Hepatocyte (in vitro differentiated cells): ENCODE data around the gene PROC. TPM values are rescaled to one million over a fixed set of nuclear protein-coding genes. Genes with fewer than 3 reads are reported as not detected.

Experiments
- DNase-seq: peaks from one replicate; pipeline ENCODE4 v3.0.0-alpha.2; 2016; ENCODE audit warnings: low spot score
- H2AFZ ChIP-seq: fragments of 200-600 bp; sonication (generic); 2 replicates; pipeline ENCODE4 v1.6.0; 2016; ENCODE audit warnings: antibody characterized with exemption, mild to moderate bottlenecking
- H3K27ac ChIP-seq: fragments of 200-600 bp; sonication (generic); 2 replicates; pipeline ENCODE4 v1.5.1; 2016; ENCODE audit warnings: mild to moderate bottlenecking
- H3K27me3 ChIP-seq: fragments of 200-600 bp; sonication (generic); 2 replicates; pipeline ENCODE4 v1.6.1; 2016
- H3K36me3 ChIP-seq: fragments of 200-600 bp; sonication (generic); replicated peaks from 2 replicates; pipeline ENCODE4 v1.5.1; 2016; ENCODE audit warnings: low read depth; ENCODE audit not compliant: insufficient read depth
- H3K4me1 ChIP-seq: fragments of 200-600 bp; sonication (generic); 2 replicates; pipeline ENCODE4 v1.5.1; 2016; ENCODE audit warnings: mild to moderate bottlenecking, moderate library complexity; ENCODE audit not compliant: insufficient read depth
- H3K4me2 ChIP-seq: fragments of 200-600 bp; sonication (generic); 2 replicates; pipeline ENCODE4 v1.6.0; 2016
- H3K4me3 ChIP-seq: fragments of 200-600 bp; sonication (generic); 2 replicates; pipeline ENCODE4 v1.5.1; 2016; ENCODE audit warnings: mild to moderate bottlenecking
- H3K79me2 ChIP-seq: fragments of 200-600 bp; sonication (generic); 2 replicates; pipeline ENCODE4 v1.6.0; 2017; ENCODE audit warnings: mild to moderate bottlenecking
- H3K9me2 ChIP-seq: fragments of 200-600 bp; sonication (generic); replicated peaks from 2 replicates; pipeline ENCODE4 v1.6.0; 2017; ENCODE audit warnings: mild to moderate bottlenecking; ENCODE audit not compliant: insufficient read depth
- H3K9me3 ChIP-seq: fragments of 200-600 bp; sonication (generic); 2 replicates; pipeline ENCODE4 v1.5.1; 2016; ENCODE audit warnings: low read depth, mild to moderate bottlenecking
- H4K20me1 ChIP-seq: fragments of 200-600 bp; sonication (generic); 2 replicates; pipeline ENCODE4 v1.6.0; 2016; ENCODE audit warnings: mild to moderate bottlenecking; ENCODE audit not compliant: insufficient read depth, poor library complexity, severe bottlenecking
- EZH2 ChIP-seq: fragments of 200-600 bp; sonication (generic); IDR thresholded peaks from 2 replicates; pipeline ENCODE4 v1.6.1; 2016; ENCODE audit warnings: antibody characterized with exemption, mild to moderate bottlenecking, borderline replicate concordance
- EZH2phosphoT487 ChIP-seq: fragments of 200-600 bp; sonication (generic); IDR thresholded peaks from one replicate; pipeline ENCODE4 v1.6.1; 2018; ENCODE audit warnings: antibody characterized with exemption, mild to moderate bottlenecking, low read depth, moderate library complexity; ENCODE audit not compliant: unreplicated experiment, severe bottlenecking
- WGBS: methylation state at CpG from one replicate; pipeline ENCODE4 v1.1.6; 2016; ENCODE audit warnings: low lambda C conversion rate; ENCODE audit errors: missing lambda C conversion rate; 5-methylcytosine and 5-hydroxymethylcytosine counted together
- polyA plus RNA-seq: library from polyadenylated mRNA; unstranded; fragments of >200 nt; fragmentation: Nextera tagmentation; extraction: Ambion mirVana; gene quantifications from 2 replicates; pipeline ENCODE4 v1.2.1, GENCODE V29; 2016
- total RNA-seq: library from RNA; depleted of rRNA; stranded (reverse); fragments of >200 nt; gene quantifications from 2 replicates; pipeline ENCODE4 v1.2.3, GENCODE V29; 2014
- TF ChIP-seq, protein P1 (sequence below): fragments of 200-600 bp; sonication (generic); IDR thresholded peaks from 2 replicates; pipeline ENCODE4 v1.5.1; 2016; ENCODE audit warnings: antibody characterized with exemption, mild to moderate bottlenecking; ENCODE audit not compliant: poor library complexity

Gene PROC
- total and polyA plus RNA-seq, 2 experiments from 2014 or later, result 42.6 to 70.2 TPM

DNA sequence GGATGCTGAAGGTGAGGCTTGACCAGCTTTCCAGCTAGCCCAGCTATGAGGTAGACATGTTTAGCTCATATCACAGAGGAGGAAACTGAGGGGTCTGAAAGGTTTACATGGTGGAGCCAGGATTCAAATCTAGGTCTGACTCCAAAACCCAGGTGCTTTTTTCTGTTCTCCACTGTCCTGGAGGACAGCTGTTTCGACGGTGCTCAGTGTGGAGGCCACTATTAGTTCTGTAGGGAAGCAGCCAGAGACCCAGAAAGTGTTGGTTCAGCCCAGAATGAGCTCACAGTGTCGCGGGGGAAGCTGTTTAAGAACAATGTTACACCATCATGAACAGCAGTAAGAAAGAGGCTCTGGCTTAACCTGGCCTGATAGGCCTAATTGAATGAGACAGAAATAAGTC lies 11.1 kb downstream of the PROC start:
- H3K9me2 ChIP-seq, result no peaks in the 10 kb centered on the region
- no peak overlapping the region for H2AFZ ChIP-seq
- no peaks in the 10 kb centered on the region for H3K27me3 ChIP-seq
- no peak overlapping the region for H3K4me3 ChIP-seq
- no peaks in the 10 kb centered on the region for H3K36me3 ChIP-seq
- no peaks in the 10 kb centered on the region for H4K20me1 ChIP-seq
- H3K4me1 ChIP-seq, result no peaks in the 10 kb centered on the region
- no peak overlapping the region for H3K4me2 ChIP-seq
- 95% methylated on average over 4 of the region's 4 CpGs for WGBS
- DNase-seq, result no peak
- H3K79me2 ChIP-seq, result peaks cover 2% of the 10 kb centered on the region
- no peak overlapping the region for H3K27ac ChIP-seq
- TF ChIP-seq, protein P1, sequence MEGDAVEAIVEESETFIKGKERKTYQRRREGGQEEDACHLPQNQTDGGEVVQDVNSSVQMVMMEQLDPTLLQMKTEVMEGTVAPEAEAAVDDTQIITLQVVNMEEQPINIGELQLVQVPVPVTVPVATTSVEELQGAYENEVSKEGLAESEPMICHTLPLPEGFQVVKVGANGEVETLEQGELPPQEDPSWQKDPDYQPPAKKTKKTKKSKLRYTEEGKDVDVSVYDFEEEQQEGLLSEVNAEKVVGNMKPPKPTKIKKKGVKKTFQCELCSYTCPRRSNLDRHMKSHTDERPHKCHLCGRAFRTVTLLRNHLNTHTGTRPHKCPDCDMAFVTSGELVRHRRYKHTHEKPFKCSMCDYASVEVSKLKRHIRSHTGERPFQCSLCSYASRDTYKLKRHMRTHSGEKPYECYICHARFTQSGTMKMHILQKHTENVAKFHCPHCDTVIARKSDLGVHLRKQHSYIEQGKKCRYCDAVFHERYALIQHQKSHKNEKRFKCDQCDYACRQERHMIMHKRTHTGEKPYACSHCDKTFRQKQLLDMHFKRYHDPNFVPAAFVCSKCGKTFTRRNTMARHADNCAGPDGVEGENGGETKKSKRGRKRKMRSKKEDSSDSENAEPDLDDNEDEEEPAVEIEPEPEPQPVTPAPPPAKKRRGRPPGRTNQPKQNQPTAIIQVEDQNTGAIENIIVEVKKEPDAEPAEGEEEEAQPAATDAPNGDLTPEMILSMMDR, result no peak
- TF ChIP-seq EZH2phosphoT487 (no peak), EZH2 (no peak)
- H3K9me3 ChIP-seq, result no peaks in the 10 kb centered on the region

DNA sequence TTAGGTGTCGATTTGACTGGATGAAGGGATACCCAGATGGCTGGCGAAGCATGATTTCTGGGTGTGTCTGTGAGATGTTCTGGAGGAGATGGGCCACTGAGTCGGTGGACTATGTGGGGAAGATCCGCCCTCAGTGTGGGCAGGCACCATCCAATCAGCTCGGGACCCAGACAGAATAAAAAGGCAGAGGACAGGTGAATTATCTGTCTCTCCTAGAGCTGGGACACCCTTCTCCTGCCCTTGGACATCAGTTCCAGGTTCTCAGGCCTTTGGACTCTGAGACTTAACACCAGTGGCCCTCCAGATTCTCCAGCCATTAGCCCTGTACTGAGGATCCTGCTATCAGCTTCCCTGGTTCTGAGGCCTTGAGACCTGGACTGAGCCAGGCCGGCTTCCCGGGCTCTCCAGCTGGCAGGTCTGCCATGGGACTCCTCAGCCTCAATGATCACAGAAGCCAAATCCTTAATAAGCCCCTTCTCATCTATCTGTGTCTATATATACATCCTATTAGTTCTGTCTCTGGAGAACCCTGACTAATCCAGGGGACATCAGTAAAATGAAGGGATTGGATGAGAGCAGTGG lies 11.7 kb downstream of the PROC start:
- Histone ChIP-seq H3K9me3 (no peaks in the 10 kb centered on the region), H2AFZ (no peak overlapping the region), H3K4me1 (no peaks in the 10 kb centered on the region), H3K27ac (no peak overlapping the region), H3K79me2 (no peaks in the 10 kb centered on the region), H3K4me2 (no peak overlapping the region), H3K9me2 (no peaks in the 10 kb centered on the region), H3K4me3 (no peak overlapping the region), H3K36me3 (no peaks in the 10 kb centered on the region), H3K27me3 (no peaks in the 10 kb centered on the region), H4K20me1 (no peaks in the 10 kb centered on the region)
- TF ChIP-seq EZH2 (no peak), EZH2phosphoT487 (no peak)
- no peak for DNase-seq
- WGBS, result 93% methylated on average over 7 of the region's 7 CpGs

DNA sequence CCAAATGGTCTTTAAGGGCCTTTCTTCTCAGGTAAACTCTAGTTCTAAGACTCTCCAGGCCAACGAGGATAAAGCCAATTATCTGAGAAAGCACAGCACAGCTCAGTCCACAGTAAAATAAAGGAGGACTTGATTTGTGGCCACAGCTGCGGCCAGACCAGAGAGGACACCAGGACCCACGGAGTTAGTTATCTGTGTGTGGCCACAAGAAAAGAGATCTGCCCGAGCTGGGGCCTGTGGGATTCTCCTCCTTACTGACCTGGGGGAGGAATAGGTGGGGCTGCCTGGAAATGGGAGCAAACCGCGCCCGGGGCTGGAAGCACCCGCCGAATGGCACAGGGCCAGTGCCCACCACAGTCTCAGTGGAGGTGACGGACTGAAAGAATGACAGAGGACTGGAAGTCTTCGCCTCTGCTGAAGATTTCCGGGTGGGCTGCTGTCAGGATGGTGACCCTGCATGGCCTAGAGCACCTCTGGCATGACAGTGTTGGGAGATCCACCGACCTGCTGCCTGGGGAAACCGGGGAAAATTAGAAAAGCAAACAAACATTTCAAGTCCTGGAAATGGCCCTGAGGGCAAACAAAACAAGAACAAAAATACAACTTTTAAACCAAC lies 13.3 kb downstream of the PROC start:
- no peak overlapping the region for H2AFZ ChIP-seq
- TF ChIP-seq, protein P1, result no peak
- TF ChIP-seq EZH2phosphoT487 (no peak), EZH2 (no peak)
- no peak for DNase-seq
- WGBS, result 78% methylated on average over 14 of the region's 14 CpGs
- H4K20me1 ChIP-seq, result no peaks in the 10 kb centered on the region
- H3K9me2 ChIP-seq, result no peaks in the 10 kb centered on the region
- no peak overlapping the region for H3K27ac ChIP-seq
- no peaks in the 10 kb centered on the region for H3K36me3 ChIP-seq
- H3K9me3 ChIP-seq, result no peaks in the 10 kb centered on the region
- no peaks in the 10 kb centered on the region for H3K79me2 ChIP-seq
- H3K4me2 ChIP-seq, result no peak overlapping the region
- H3K4me1 ChIP-seq, result no peaks in the 10 kb centered on the region
- no peaks in the 10 kb centered on the region for H3K27me3 ChIP-seq
- H3K4me3 ChIP-seq, result no peak overlapping the region

DNA sequence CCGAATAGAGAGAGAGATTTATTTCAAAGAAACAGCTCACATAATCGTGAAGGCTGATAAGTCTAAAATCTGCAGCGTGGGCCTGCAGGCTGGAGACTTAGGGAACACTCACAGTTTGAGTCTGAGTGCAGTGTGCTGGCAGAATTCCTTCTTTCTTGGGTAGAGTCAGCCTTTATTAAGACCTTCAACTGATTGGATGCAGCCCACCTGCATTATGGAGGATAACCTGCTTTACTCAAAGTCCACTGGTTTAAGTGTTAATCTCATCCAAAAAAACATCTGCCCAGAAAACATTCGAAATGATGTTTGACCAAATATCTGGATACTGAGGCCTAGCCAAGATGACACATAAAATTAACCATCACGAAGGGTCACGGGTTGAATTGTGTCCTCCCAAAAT lies 16.3 kb downstream of the PROC start:
- Histone ChIP-seq H3K4me3 (no peak overlapping the region), H3K27me3 (no peaks in the 10 kb centered on the region), H3K27ac (no peak overlapping the region), H3K9me2 (no peaks in the 10 kb centered on the region), H3K4me2 (no peak overlapping the region), H3K79me2 (no peaks in the 10 kb centered on the region), H2AFZ (no peak overlapping the region), H3K9me3 (no peaks in the 10 kb centered on the region), H4K20me1 (no peaks in the 10 kb centered on the region), H3K4me1 (peaks cover 12% of the 10 kb centered on the region), H3K36me3 (no peaks in the 10 kb centered on the region)
- 98% methylated on average over 6 of the region's 6 CpGs for WGBS
- no peak for DNase-seq
- TF ChIP-seq EZH2phosphoT487, result no peak
- TF ChIP-seq EZH2, result no peak
- TF ChIP-seq, protein P1, result no peak
